NK-92 treated with Interleukin-12 subunit alpha and Interleukin-12 subunit beta, amount 100 ng/mL, for 24 hours (cell line): Measurements from ENCODE around the gene TRIM54.

Experiments
- DNase-seq: peaks from one replicate; lab custom pipeline; 2025; lab: John Stamatoyannopoulos, UW

The TRIM54 gene, protein sequence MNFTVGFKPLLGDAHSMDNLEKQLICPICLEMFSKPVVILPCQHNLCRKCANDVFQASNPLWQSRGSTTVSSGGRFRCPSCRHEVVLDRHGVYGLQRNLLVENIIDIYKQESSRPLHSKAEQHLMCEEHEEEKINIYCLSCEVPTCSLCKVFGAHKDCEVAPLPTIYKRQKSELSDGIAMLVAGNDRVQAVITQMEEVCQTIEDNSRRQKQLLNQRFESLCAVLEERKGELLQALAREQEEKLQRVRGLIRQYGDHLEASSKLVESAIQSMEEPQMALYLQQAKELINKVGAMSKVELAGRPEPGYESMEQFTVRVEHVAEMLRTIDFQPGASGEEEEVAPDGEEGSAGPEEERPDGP

DNA sequence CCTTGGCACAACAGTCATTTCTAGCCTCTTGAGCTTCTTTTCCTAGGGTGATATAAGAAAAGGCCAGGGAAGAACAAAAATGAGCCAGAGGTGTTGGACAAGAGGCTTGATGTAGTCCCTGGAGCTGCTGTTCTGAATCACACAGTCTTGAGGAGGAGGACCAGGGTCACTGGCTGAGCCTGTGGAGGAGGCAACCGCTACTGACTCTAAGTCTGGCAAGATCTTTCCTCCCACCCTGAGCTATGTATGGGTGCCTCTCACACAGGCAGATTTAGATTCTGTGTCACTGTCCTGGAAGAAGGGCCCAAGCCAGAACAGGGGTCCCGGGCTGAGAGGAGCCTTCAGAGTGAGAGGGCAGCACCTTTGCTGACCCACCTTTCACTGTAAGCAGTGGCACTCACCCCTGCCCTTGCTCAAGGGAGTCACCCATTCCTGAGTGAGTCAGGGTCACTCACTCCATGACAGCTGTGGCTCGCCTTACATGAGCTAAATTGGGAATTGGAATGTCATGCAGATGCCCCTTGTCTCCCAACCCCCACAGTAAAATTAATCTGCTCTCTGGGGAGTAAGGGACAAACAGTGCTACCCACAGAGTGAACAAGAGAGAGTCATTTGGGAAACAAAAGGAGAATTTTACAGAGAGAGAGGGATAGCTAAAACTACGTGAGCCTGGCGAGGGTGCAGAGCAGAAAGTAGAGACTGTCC lies at the start of gene TRIM54:
TRIM54 (plus strand) TSS at position 575 of the 705 bp plus-strand sequence. CDS start 303 bp downstream, outside the sequence.
- no peak for DNase-seq

DNA sequence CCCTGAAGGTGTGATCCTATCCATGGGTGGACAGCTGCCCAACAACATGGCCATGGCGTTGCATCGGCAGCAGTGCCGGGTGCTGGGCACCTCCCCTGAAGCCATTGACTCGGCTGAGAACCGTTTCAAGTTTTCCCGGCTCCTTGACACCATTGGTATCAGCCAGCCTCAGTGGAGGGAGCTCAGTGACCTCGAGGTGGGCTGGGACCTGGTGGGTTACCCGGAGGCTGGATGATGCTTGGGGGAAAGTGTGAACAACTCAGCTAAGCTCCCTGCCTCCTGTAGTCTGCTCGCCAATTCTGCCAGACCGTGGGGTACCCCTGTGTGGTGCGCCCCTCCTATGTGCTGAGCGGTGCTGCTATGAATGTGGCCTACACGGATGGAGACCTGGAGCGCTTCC lies 48.9 kb upstream of the TRIM54 start:
- no peak for DNase-seq

DNA sequence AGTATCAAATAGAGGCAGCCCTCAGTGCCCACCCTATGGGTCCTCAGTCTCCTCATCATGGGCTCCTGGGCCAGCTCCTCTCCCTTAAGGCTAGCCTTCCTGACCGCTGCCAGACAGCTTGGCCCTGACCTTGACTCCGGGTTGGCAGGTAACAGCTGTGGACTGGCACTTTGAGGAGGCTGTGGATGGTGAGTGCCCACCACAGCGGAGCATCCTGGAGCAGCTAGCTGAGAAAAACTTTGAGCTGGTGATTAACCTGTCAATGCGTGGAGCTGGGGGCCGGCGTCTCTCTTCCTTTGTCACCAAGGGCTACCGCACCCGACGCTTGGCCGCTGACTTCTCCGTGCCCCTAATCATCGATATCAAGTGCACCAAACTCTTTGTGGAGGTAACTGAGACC lies 46.1 kb upstream of the TRIM54 start:
- DNase-seq, result no peak

DNA sequence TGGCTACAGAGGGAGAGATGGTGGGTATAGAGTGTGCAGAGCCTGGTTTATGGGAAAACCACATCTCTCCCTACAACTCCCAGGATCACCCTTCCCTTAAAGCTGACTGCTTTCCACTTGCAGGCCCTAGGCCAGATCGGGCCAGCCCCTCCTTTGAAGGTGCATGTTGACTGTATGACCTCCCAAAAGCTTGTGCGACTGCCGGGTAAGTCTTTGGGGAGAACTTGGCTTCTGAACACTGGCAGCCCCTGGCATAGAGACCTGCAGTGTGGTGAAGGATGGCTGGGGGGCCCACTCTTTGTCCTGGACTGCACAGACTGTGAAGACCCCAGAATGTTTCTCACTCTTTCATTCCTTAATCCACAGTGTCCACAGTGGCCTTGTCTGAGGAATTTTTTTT lies 45.6 kb upstream of the TRIM54 start:
- DNase-seq, result no peak

DNA sequence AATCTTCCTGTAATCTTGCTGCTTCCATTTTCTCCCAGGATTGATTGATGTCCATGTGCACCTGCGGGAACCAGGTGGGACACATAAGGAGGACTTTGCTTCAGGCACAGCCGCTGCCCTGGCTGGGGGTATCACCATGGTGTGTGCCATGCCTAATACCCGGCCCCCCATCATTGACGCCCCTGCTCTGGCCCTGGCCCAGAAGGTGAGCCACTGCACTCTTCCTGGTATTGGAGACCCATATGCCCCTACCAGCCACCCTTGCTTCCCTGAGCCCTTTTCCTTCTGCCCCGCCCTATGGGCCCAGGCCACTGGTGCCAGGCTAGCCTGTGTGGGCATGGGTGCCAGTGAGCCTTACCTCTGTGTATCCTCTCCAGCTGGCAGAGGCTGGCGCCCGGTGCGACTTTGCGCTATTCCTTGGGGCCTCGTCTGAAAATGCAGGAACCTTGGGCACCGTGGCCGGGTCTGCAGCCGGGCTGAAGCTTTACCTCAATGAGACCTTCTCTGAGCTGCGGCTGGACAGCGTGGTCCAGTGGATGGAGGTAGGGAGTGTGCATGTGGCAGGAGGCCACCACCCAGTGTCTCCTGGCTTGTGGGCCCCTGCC lies 44.8 kb upstream of the TRIM54 start:
- DNase-seq, result no peak

DNA sequence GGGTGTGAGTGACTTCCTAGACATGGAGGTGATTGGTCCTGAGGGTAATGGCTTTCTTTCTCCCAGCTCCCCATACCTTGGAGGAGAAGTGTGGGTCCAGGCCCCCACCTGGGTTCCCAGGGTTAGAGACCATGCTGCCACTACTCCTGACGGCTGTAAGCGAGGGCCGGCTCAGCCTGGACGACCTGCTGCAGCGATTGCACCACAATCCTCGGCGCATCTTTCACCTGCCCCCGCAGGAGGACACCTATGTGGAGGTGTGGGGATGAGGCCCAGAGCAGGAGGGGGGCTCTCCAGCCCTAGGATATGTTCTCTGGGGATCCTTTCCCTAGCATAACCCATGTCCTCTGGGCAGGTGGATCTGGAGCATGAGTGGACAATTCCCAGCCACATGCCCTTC lies 43.3 kb upstream of the TRIM54 start:
- no peak for DNase-seq

DNA sequence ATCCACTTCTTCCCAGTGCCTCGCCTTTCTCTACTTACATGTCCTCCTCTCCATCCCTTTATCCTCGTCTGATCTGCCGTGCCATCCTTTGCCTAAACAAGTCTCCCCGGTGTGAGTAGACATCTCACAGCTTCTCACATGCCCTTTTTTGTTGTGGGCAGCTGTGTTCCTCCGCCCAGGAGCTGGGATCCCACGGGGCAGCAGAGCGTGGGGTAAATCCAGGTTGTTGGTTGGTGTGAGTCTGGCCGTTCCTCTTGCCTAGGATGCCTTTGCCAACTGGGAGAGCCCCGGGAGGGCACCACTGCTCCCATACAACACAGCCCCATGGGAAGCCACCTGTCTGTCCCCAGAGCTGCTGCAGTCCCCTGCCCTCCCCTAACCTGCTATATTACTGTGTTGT lies 41.8 kb upstream of the TRIM54 start:
- no peak for DNase-seq

DNA sequence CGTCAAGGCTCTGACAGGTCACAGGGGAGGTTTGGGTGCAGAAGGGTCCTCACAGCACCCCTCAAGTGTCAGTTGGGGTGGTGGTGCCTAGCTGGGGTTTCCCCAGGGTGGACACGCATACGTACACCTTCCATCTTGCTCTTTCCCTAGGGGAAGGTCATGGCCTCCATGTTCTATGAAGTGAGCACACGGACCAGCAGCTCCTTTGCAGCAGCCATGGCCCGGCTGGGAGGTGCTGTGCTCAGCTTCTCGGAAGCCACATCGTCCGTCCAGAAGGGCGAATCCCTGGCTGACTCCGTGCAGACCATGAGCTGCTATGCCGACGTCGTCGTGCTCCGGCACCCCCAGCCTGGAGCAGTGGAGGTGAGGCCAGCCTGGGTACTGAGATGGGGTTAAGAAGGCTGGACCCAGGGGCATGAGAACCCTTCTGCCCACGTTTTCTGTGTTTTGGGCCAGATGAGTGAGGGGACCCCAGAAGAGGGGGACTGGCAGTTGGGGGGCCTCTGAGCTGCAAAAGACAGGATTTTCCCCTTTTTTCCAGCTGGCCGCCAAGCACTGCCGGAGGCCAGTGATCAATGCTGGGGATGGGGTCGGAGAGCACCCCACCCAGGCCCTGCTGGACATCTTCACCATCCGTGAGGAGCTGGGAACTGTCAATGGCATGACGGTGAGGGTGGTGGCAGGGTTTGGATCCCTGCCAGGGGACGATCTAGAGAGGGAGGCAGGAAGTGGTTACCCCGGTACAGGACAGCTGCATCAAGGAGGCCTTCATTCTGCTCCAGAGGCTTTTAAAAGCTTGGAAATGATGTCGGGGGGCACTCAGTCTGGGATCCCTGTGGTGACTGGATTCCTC lies 40.2 kb upstream of the TRIM54 start:
- no peak for DNase-seq

DNA sequence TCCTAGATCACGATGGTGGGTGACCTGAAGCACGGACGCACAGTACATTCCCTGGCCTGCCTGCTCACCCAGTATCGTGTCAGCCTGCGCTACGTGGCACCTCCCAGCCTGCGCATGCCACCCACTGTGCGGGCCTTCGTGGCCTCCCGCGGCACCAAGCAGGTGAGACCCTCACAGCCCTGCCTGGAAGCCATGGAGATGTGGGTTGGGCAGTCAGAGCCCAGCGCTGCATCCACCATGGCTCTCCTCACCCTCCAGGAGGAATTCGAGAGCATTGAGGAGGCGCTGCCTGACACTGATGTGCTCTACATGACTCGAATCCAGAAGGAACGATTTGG lies 39.6 kb upstream of the TRIM54 start:
- no peak for DNase-seq

DNA sequence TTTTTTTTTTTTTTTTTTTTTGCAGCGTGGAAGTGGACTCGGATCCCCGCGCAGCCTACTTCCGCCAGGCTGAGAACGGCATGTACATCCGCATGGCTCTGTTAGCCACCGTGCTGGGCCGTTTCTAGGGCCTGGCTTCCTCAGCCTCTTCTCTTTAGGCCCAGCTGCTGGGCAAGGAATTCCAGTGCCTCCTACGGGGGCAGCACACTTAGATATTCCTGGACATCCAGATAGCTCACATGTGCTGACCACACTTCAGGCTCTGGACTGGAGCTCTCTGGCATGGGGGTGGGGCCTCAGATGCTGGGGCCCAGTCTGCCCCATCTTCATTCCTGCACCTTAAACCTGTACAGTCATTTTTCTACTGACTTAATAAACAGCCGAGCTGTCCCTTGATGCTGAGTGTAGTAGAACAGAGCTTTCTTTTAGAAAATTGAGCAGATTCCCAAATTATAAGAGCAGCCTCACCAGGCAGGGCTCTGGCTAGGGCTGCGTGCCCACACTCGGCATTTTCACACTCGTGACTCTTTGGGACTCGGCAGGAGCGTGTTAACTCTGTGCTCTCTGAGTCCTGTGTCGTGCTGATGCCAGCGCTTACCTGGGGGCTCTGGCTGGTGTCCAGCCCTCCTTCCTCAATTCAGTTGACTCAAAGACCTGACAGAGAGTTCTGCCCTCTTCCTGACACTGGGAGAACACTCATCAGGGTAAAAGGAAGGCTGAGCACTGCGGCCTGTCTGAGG lies 38.7 kb upstream of the TRIM54 start:
- no peak for DNase-seq

DNA sequence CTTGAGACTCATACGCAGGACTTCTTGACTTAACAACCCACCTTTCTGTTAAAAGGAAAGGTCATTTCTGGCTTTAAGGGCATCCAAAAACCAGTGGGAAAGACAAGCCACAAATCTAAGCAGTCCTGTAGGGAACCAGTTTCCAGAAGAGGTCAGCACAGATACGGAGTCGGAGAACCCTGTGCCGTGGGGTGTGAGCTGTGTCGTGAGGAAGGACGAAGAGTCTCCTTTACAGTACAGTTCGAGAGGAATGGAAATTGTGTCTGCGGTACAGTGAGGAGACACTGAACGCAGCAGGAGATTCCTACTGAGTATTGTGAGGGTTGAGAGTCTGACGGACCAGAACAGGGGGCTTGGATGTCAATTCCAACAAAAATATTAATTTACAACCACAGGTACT lies 37.1 kb upstream of the TRIM54 start:
- no peak for DNase-seq

DNA sequence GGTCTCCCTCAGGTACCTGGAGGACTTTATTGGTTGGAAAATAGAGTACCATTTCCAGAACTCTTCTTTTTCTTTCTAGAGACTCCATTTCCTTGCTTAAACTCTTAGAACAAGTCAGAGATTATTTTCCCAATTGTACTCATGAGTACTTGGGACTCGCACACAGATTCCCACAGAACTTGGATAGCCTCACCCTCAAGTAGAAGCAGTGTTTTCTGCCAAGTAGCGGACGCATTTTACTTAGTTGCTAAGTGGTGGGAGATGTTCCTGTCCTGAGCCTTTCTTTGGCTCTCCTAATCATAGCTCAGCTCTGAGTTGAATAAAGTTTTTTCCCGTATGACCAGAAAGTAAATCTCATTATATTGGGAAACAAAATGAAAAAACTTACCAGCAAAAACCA lies 36.6 kb upstream of the TRIM54 start:
- DNase-seq, result no peak

DNA sequence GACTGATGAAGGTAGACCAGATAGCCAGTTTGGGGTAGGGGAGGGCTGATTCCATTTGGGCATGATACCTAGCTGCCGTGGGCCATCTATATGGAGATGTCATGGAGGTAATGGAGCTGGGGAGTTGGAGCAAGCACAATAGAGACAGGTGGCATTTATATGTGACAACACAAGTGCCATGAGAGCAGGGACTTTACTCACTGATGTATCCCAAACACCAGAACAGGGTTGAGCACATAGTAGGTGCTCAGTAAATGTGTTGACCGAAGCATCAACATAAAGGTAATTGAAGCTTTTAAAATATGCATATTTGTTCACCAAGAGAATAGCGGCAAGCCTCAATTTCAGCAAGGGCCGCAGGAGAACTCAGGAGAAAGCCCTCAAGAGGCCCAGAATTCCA lies 34.3 kb upstream of the TRIM54 start:
- no peak for DNase-seq

DNA sequence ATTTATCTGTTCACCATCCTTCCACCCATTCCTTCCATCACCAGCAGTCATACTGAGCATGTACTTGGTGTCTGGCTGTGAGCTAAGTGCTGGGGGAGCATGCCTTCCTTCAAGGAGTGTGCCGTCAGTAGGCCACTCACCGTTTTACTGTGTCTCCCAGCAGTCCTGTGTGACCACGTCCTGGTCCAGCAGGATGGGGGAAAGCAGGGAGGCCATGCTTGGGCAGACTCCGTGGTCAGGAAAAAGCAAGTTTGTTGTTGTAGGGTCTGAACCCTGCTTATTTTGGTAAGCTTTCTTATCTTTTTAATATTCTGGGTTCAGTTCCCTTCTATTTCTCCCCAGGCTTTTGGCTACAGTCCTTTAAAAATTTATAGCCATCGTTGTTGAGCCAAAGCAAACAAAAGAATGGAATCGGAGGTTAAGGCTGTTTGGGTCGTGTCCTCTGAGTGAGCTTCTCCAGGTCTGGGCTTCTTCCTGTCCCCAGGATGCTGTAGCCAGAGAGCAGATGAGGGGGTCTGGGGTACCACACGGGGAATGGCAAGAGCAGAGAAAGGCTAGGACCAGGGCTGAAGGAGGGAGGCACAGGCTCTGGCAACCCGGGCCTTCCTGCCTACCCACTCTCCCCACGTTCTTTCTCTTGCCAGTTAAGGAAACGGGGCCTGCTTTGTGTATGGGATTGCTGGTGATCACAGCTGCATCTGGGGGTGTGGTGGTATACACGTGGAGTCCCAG lies 32.9 kb upstream of the TRIM54 start:
- DNase-seq, result no peak

DNA sequence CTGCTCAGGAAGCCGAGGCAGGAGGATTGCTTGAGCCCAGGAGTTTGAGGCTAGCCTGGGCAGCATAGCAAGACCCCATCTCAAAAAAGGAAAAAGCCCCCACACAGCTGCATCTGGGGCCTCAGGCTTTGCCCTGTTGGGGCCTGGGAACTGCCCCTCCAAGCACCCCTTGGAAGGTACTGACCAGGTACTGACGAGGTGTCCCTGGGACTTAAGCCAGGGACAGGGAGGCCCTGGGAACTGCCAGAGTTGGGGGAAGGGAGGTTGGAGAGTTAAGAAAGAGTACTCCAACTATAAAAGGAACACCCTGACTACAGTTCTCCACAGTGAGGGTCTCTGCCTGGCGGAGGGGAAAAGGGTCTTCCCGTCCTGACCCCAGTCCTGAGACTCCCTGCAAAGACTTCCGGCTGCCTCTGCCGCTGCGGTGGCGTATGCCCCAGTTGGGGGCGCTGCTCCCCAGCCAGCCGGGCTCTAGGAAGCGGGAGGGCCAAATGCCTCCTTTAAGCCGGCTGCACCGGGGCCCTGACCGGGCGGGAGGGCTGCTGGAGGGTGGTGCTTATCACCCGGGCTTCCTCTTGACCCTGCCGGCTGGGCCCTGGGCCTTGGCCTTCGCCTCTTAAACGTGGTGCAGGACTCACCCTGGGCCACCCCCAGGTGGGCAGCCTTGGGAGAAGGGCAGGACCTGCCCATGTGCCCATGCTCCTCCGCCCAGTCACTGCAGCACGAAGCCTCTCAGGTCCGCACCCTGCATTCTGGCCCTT lies 32.2 kb upstream of the TRIM54 start:
- DNase-seq, result no peak

DNA sequence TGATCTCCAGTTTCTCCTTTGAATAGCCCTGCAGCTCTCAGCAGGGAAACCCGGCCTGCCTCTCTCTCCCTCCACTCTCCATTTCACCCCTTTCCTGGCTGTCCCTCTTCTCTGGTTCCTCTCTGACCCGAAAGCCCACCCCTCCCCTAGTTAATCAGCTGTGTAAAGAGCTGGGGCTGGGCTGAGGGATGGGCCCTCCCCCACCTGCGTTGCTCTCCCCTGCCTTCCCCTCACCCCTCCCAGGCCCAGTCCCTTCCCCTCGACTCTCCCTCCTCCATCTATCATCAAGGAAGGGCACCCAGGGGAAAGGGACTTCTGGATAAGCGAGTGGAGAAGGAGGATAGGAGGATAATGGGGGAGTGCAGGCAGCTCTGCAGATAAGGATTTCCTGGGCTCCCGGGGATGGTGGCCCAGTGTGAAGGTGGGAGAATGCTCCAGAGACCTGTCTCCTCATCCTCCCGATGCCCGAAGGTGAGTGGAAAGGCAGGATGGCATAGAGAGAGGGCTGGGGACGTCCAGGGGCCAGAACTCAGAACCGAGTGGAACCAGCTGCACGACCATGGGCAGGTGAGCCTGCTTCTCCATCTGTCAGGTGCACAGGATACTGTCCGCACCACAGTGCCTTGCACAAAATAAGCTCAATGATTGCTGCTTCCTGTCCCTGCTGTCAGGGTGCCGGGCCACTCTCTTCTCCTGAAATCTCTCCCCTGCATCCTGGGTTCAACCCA lies 31.4 kb upstream of the TRIM54 start:
- no peak for DNase-seq

DNA sequence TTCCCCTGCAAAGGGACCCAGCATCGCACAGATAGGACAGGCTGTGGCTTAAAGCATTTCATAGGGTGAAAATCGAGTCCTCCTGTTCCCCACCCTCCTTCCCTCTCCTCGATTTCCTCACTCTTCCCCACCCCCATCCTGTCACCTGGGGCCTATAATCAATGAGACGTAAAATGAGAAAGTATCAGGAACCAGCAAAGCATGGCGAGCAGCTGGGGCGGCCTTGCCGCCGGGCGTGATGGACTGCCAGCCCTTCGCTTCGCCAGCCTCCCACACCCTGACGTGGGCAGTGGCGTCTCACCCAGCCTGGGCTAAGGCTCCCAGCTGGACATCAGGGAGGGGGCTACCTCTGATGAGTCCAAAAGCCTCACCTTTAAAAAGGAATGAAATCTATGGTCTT lies 30.5 kb upstream of the TRIM54 start:
- no peak for DNase-seq

DNA sequence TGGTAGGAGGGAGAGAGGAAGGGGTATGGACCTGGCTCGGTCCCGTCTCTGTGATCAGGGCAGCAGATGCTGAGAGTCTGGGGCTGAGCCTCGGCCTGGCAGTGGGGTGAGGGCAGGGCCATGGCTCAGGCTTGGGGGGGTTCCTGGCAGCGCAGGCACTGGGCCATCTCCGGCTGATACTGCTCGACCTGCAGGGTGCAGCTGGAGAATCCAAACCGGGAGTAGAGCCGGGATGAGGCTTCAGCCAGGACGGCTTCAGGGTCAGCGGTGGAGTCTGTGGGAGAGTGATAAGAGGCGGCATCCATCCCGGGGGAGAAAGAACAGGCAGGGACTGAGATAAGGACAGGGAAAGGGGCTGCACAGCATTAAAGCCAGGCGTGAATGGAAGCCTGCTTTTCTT lies 27.0 kb upstream of the TRIM54 start:
- DNase-seq, result no peak

DNA sequence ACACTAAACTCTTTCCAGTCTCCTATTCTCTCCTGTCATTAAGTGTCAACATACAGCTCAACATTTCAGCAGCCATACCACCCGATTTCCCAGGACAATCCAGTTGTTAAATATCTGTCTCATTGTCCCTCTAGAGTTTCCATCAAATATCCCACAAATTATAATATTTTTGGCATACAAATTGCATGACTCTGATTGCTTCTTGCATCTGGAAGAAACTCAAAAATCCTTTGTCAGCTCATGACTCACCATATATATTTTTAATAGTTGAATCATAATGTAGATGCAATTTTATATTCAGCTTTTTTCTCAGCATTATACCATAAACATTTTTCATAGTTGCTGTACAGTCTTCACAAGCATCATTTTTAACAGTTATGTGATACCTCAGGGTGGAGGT lies 26.6 kb upstream of the TRIM54 start:
- DNase-seq, result no peak
